ENCODE measurements around the gene GALR3. TPM values are rescaled to one million over a fixed set of nuclear protein-coding genes. Genes with fewer than 3 reads are reported as not detected.

GALR3 gene
- total and polyA plus RNA-seq, 2 donors (not counting 1 experiment from before 2014, with no cell fraction given) = not detected

GRCh38 chr22:37790234-37790633 is 32.9 kb upstream of the GALR3 start:
- no peaks in the 10 kb centered on the region for H3K79me2 ChIP-seq (ENCODE audit: control insufficient read depth, insufficient read depth, low read length)
- H3K27ac ChIP-seq (ENCODE audit: insufficient read depth, low read length) = no peak overlapping the region
- no peaks in the 10 kb centered on the region for H4K20me1 ChIP-seq (ENCODE audit: control insufficient read depth, extremely low read depth, insufficient read depth, low read length)
- no peak for TF ChIP-seq EZH2 (IDR thresholded peaks at IDR 0.05; ENCODE audit: low read length, missing control alignments)
- no peak for DNase-seq (ENCODE audit: low read depth in 2 of 2)
- H3K9me3 ChIP-seq (ENCODE audit: control insufficient read depth, insufficient read depth, low read depth, low read length) = no peaks in the 10 kb centered on the region
- H3K4me1 ChIP-seq (ENCODE audit: control insufficient read depth, extremely low read depth, insufficient read depth, low read length) = no peaks in the 10 kb centered on the region
- H3K4me3 ChIP-seq (replicated peaks in 1 of 4; ENCODE audit: control extremely low read depth in 1 of 4, insufficient read depth in 1 of 4, low read depth in 3 of 4, low read length in 4 of 4) = no peak overlapping the region
- no peaks in the 10 kb centered on the region for H3K36me3 ChIP-seq (ENCODE audit: control insufficient read depth, insufficient read depth, low read length)
- H2AFZ ChIP-seq (ENCODE audit: low read length) = no peak overlapping the region
- no peak overlapping the region for H3K4me2 ChIP-seq (ENCODE audit: extremely low read depth, insufficient read depth, low read length)
- no peaks in the 10 kb centered on the region for H3K27me3 ChIP-seq (ENCODE audit: control insufficient read depth, insufficient read depth, low read length)
- H3K9ac ChIP-seq (ENCODE audit: insufficient read depth, low read length) = no peak overlapping the region

GRCh38 chr22:37792494-37792893 is 30.7 kb upstream of the GALR3 start:
- H3K79me2 ChIP-seq (ENCODE audit: control insufficient read depth, insufficient read depth, low read length) = no peaks in the 10 kb centered on the region
- no peaks in the 10 kb centered on the region for H3K36me3 ChIP-seq (ENCODE audit: control insufficient read depth, insufficient read depth, low read length)
- H3K4me2 ChIP-seq (ENCODE audit: extremely low read depth, insufficient read depth, low read length) = no peak overlapping the region
- TF ChIP-seq CTCF (conservative IDR thresholded peaks at IDR 0.05 in 1 of 2, IDR thresholded peaks at IDR 0.05 in 1 of 2; ENCODE audit: low read depth in 1 of 2, low read length in 2 of 2) = no peak
- no peak for TF ChIP-seq EZH2 (IDR thresholded peaks at IDR 0.05; ENCODE audit: low read length, missing control alignments)
- no peaks in the 10 kb centered on the region for H4K20me1 ChIP-seq (ENCODE audit: control insufficient read depth, extremely low read depth, insufficient read depth, low read length)
- H3K4me3 ChIP-seq (replicated peaks in 1 of 4; ENCODE audit: control extremely low read depth in 1 of 4, insufficient read depth in 1 of 4, low read depth in 3 of 4, low read length in 4 of 4) = no peak overlapping the region
- DNase-seq (ENCODE audit: low read depth in 2 of 2) = no peak
- no peaks in the 10 kb centered on the region for H3K27me3 ChIP-seq (ENCODE audit: control insufficient read depth, insufficient read depth, low read length)
- H3K9me3 ChIP-seq (ENCODE audit: control insufficient read depth, insufficient read depth, low read depth, low read length) = no peaks in the 10 kb centered on the region
- H3K27ac ChIP-seq (ENCODE audit: insufficient read depth, low read length) = no peak overlapping the region
- no peaks in the 10 kb centered on the region for H3K4me1 ChIP-seq (ENCODE audit: control insufficient read depth, extremely low read depth, insufficient read depth, low read length)
- H2AFZ ChIP-seq (ENCODE audit: low read length) = no peak overlapping the region
- H3K9ac ChIP-seq (ENCODE audit: insufficient read depth, low read length) = no peak overlapping the region

- Histone ChIP-seq H3K4me1 (ENCODE audit: control insufficient read depth, extremely low read depth, insufficient read depth, low read length) (no peaks in the 10 kb centered on the region), H3K4me3 (replicated peaks in 1 of 4; ENCODE audit: control extremely low read depth in 1 of 4, insufficient read depth in 1 of 4, low read depth in 3 of 4, low read length in 4 of 4) (no peak overlapping the region), H2AFZ (ENCODE audit: low read length) (no peak overlapping the region), H3K9ac (ENCODE audit: insufficient read depth, low read length) (no peak overlapping the region), H3K9me3 (ENCODE audit: control insufficient read depth, insufficient read depth, low read depth, low read length) (no peaks in the 10 kb centered on the region), H4K20me1 (ENCODE audit: control insufficient read depth, extremely low read depth, insufficient read depth, low read length) (no peaks in the 10 kb centered on the region), H3K36me3 (ENCODE audit: control insufficient read depth, insufficient read depth, low read length) (no peaks in the 10 kb centered on the region), H3K4me2 (ENCODE audit: extremely low read depth, insufficient read depth, low read length) (no peak overlapping the region), H3K79me2 (ENCODE audit: control insufficient read depth, insufficient read depth, low read length) (no peaks in the 10 kb centered on the region), H3K27me3 (ENCODE audit: control insufficient read depth, insufficient read depth, low read length) (no peaks in the 10 kb centered on the region), H3K27ac (ENCODE audit: insufficient read depth, low read length) (no peak overlapping the region)
- DNase-seq (ENCODE audit: low read depth in 2 of 2) = no peak
- TF ChIP-seq CTCF (conservative IDR thresholded peaks at IDR 0.05 in 1 of 2, IDR thresholded peaks at IDR 0.05 in 1 of 2; ENCODE audit: low read depth in 1 of 2, low read length in 2 of 2) (no peak), EZH2 (IDR thresholded peaks at IDR 0.05; ENCODE audit: low read length, missing control alignments) (no peak)
Measured at GRCh38 chr22:37794376-37794775, 28.8 kb upstream of the GALR3 start.

Measured in fibroblast of lung (primary cell).